Esophagus squamous epithelium (tissue), 5 donors: ENCODE results near the gene PLD6. TPM values are rescaled to one million over a fixed set of nuclear protein-coding genes. Genes with fewer than 3 reads are reported as not detected.

Source experiments
- DNase-seq: peaks from one replicate; lab custom pipeline; 2025; lab: John Stamatoyannopoulos, UW
- H3K27ac ChIP-seq, 4 donors: fragments of 200-600 bp; sonication (generic); one replicate each; pipeline ENCODE4 v1.5.1; 2016 to 2019; ENCODE audit warnings: mild to moderate bottlenecking in 1 of 4
- H3K27me3 ChIP-seq, 4 donors: fragments of 200-600 bp; sonication (generic); 1 replicate in 3 of 4; 2 replicates in 1 of 4; pipeline versions ENCODE4 v1.5.1 to v1.6.0; 2017 to 2021; ENCODE audit warnings: antibody characterized with exemption in 1 of 4
- H3K36me3 ChIP-seq, 3 donors: fragments of 200-600 bp; sonication (generic); one replicate each; pipeline ENCODE4 v1.5.1; 2016 to 2019
- H3K4me1 ChIP-seq, 3 donors: fragments of 200-600 bp; sonication (generic); one replicate each; pipeline ENCODE4 v1.5.1; 2017 to 2019
- H3K4me3 ChIP-seq, 4 donors: fragments of 200-600 bp; sonication (generic); 1 replicate in 3 of 4; 2 replicates in 1 of 4; pipeline ENCODE4 v1.5.1; 2016 to 2019; ENCODE audit warnings: mild to moderate bottlenecking in 2 of 4, moderate library complexity in 1 of 4
- H3K9me3 ChIP-seq, 3 donors: fragments of 200-600 bp; sonication (generic); one replicate each; pipeline ENCODE4 v1.5.1; 2016 to 2019
- POLR2A ChIP-seq, 4 donors: fragments of 450-650 bp; IDR thresholded peaks; one replicate each; pipeline ENCODE4 v1.6.1; 2017; ENCODE audit warnings: antibody characterized with exemption in 4 of 4, mild to moderate bottlenecking in 4 of 4, moderate library complexity in 3 of 4
- WGBS, 2 donors: methylation state at CpG; one replicate each; pipeline ENCODE4 v1.1.5; 2018; 5-methylcytosine and 5-hydroxymethylcytosine counted together
- intact Hi-C: fragments of 100-400 bp; cut with DNase I; formaldehyde crosslinking; loops from one replicate; pipeline ENCODE4 v1.15.0; 2022
- total RNA-seq, 4 donors: library from RNA; depleted of rRNA; stranded (reverse); fragments of >200 nt; gene quantifications; one replicate each; pipeline ENCODE4 v1.1.0, GENCODE V29; 2016
- TF ChIP-seq, protein P1 (sequence below), 6 experiments: fragments of 450-650 bp in 4 of 6; fragments of 200-600 bp in 2 of 6; sonication (generic) in 2 of 6; IDR thresholded peaks; one replicate each; pipeline ENCODE4 v1.5.1; 2016 to 2019; ENCODE audit warnings: antibody characterized with exemption in 6 of 6, mild to moderate bottlenecking in 4 of 6, moderate library complexity in 4 of 6
- donor health status: DM: yes; HTN: yes; CAD: no.

The PLD6 gene
- total RNA-seq, 4 donors from 2014 or later, result 0.45 to 1.9 (median 0.95) TPM

DNA sequence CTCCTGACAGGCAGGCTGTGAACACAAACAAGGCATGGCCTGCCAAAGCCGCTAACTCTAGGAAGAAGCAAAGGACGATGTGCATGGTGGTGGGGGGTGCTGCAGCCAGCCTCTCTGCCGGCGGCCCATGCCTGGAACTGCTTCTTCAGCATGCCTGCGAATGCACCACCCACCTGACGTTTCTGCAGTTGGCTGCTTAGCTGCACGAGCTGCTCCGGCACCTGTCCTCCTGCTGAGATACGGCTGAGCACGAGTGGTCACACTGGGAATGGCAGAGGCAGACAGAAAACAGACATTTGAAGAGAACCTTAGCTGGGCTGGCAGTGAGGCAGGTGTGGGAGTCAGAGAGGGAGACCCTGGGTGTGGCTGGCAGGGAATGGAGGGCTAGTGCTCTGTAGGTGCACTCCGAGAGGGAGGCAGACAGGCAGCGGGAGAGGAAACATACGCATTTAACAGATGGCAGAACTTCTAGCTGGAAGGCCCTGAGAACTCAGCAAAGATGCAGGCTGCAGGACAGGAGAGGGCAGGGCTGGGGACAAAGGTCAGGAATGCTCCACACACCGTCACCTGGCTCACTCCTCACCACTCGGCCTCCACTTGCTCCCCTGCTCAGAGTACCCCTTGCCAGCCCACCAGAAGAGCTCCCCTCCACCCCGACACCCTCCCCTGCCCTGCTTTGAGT, 25.6 kb upstream of the PLD6 start:
- no peaks in the 10 kb centered on the region for H3K9me3 ChIP-seq
- H3K27ac ChIP-seq, result no peak overlapping the region
- no peak for TF ChIP-seq POLR2A (IDR thresholded peaks at IDR 0.05)
- TF ChIP-seq, protein P1, sequence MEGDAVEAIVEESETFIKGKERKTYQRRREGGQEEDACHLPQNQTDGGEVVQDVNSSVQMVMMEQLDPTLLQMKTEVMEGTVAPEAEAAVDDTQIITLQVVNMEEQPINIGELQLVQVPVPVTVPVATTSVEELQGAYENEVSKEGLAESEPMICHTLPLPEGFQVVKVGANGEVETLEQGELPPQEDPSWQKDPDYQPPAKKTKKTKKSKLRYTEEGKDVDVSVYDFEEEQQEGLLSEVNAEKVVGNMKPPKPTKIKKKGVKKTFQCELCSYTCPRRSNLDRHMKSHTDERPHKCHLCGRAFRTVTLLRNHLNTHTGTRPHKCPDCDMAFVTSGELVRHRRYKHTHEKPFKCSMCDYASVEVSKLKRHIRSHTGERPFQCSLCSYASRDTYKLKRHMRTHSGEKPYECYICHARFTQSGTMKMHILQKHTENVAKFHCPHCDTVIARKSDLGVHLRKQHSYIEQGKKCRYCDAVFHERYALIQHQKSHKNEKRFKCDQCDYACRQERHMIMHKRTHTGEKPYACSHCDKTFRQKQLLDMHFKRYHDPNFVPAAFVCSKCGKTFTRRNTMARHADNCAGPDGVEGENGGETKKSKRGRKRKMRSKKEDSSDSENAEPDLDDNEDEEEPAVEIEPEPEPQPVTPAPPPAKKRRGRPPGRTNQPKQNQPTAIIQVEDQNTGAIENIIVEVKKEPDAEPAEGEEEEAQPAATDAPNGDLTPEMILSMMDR (IDR thresholded peaks at IDR 0.05), result no peak
- no peaks in the 10 kb centered on the region for H3K27me3 ChIP-seq
- H3K4me1 ChIP-seq, result peaks cover 7 to 38% (median 19%) of the 10 kb centered on the region in 3 donors
- peaks cover 25 to 62% (median 46%) of the 10 kb centered on the region in 3 donors for H3K36me3 ChIP-seq
- 75 to 83% methylated on average over 9 to 15 of the region's 16 CpGs for WGBS, 2 donors
- no peak overlapping the region for H3K4me3 ChIP-seq
- DNase-seq, result no peak
- intact Hi-C loops, result loop anchor here (10.0 kb wide), 1 partner anchor 87 kb away; no protein-coding TSS in a partner anchor

DNA sequence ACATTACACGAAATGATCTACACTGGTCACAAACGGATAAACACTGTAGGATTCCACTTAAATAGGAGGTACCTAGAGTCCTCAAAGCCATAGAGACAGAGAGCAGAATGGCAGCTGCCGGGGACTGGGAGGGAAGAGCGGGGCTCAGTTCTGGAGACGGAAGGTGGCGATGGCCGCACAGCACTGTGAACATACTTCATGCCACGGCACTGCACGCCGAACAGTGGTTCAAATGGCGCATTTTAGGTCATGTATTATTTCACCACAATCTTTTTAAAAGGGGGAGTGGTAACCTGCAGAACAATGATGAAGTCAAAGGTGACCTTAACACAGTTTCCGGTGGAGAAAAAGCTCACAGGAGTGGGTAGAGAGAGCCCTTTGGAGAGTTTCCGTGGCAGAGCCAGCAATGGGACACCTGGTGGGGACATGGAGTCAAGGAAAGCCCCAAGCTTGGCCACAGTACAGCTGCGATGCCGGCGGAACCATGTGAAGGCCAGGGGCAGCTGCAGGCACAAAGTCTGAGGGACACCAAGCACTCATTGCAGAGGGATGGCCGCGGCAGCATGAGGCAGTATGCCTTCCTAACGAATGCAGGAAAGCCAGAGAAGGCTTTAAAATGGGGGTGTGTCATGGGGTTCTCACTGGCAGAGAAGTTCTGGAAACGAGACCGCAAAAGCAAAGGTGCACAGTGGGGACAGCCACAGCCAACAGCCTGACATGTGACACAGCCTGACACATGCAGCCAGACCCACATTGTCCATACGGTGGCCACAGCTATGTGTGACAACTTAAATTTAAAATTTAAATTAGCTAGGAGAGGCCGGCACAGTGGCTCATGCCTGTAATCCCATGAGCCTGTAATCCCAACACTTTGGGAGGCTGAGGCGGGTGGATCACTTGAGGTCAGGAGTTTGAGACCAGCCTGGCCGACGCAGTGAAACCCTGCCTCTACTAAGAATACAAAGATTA, 23.6 kb upstream of the PLD6 start:
- 90% methylated on average over 21 to 25 of the region's 26 CpGs for WGBS, 2 donors

DNA sequence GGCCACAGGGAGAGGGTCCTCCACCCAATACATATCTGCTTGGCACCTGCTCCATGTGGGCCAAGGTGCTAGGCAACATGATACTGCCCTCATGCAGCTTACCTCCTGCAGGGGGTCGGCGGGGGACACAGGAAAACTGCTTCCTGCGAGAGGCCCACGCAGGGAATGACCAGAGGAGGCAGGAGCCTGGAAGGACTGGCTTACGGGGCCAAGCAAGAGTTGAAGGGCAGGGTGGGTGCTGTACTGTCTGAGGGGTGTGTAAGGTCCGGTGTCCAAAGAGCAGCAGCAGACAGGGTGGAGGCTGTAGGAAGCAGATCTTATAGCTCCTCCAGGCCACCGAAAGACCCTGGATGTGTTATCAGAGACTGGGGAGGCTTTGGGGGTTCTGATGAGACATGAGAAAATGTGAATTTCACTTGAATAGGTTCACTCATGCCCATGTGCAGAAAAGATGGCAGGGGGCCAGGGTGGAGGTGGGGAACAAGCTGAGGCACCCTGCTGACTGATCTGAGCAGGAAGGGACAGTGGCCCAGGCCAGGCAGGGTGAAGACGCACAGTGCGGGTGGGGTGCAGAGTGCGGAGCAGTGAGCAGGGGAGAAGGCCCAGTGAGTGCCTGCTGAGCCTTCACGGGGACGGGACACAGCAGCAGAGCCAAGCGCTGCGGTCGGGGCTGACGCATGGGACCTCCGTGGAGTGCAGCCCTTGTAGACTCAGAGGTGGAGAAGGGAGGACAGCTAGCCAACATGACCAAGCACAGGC, 22.6 kb upstream of the PLD6 start:
- Histone ChIP-seq H3K4me1 (peaks cover 0 to 10% (median 0%) of the 10 kb centered on the region in 3 donors), H3K9me3 (no peaks in the 10 kb centered on the region), H3K27me3 (no peaks in the 10 kb centered on the region), H3K27ac (no peak overlapping the region), H3K4me3 (no peak overlapping the region), H3K36me3 (peaks cover 49 to 93% (median 74%) of the 10 kb centered on the region in 3 donors)
- DNase-seq, result no peak
- no peak for TF ChIP-seq POLR2A (IDR thresholded peaks at IDR 0.05)
- TF ChIP-seq, protein P1 (IDR thresholded peaks at IDR 0.05), result no peak
- intact Hi-C loops, result no loop called here
- WGBS, 2 donors, result 89 to 90% methylated on average over 15 to 17 of the region's 17 CpGs

More for the DNA sequence above, 23.6 kb upstream of the PLD6 start:
- no peaks in the 10 kb centered on the region for H3K27me3 ChIP-seq
- peaks cover 0 to 20% (median 2%) of the 10 kb centered on the region in 3 donors for H3K4me1 ChIP-seq
- TF ChIP-seq POLR2A (IDR thresholded peaks at IDR 0.05), result no peak
- TF ChIP-seq, protein P1 (IDR thresholded peaks at IDR 0.05), result no peak
- no peak overlapping the region for H3K27ac ChIP-seq
- DNase-seq, result no peak
- H3K36me3 ChIP-seq, result peaks cover 40 to 83% (median 65%) of the 10 kb centered on the region in 3 donors
- H3K4me3 ChIP-seq, result no peak overlapping the region
- H3K9me3 ChIP-seq, result no peaks in the 10 kb centered on the region
- intact Hi-C loops, result loop anchor here (10.0 kb wide), 1 partner anchor 85 kb away; no protein-coding TSS in a partner anchor

DNA sequence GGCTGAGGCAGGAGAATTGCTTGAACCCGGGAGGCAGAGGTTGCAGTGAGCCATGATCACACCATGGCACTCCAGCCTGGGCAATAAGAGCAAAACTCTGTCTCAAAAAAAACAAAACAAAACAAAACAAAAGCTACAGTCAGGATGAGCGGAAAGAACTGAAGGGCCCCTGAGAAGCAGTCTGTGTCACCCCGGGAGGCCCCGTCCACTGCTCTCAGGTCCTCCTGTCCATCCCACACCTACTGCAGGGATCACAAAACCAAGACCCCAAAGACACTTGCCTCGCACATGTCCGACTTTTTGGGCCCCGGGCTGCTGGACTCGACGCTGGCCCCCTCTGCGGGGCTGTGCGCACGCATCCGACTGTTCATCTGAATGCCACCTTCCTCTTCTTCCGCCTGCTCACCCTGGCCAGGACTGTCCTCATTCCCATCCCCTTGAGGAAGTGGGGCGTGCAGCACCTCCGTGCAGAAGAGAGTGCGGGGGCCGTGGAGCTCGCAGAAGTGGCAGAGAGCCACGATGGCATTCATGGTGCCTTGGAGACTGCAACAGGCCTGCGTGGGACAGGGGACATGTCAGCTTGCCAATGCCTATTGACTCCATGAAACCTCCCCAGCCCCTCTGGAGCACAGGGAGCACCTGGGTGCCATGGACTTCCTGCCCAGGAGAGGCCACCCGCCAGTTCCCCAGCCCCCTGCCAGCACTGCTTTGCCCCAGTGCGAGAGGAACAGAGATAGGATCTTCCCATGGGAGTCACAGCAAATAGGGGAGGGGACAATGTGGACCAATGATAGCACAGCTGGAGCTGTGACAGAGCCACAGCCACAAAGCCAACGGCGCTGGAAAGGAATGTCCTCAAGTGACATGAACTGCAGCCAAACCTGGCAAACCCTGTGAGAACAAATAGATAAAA, 21.7 kb upstream of the PLD6 start:
- WGBS, 2 donors, result 86 to 94% methylated on average over 8 to 21 of the region's 25 CpGs
- Histone ChIP-seq H3K4me1 (peaks cover 0 to 4% (median 0%) of the 10 kb centered on the region in 3 donors), H3K36me3 (peaks cover 56 to 100% (median 80%) of the 10 kb centered on the region in 3 donors), H3K27ac (no peak overlapping the region), H3K9me3 (no peaks in the 10 kb centered on the region), H3K4me3 (no peak overlapping the region), H3K27me3 (no peaks in the 10 kb centered on the region)
- no peak for DNase-seq
- intact Hi-C loops, result no loop called here
- TF ChIP-seq POLR2A (IDR thresholded peaks at IDR 0.05), result no peak
- TF ChIP-seq, protein P1 (IDR thresholded peaks at IDR 0.05), result no peak
